ENCODE measurements around the gene ZFHX3.

ZFHX3 gene

GRCh38 chr16:73047536-73048291 is at the start of gene ZFHX3:
TSS of gene ZFHX3 (minus strand) at chr16:73048128. CDS start at chr16:72960145, 87,983 bp downstream.
- peaks cover 42% of the 10 kb centered on the region for H3K4me1 ChIP-seq (ENCODE audit: insufficient read depth, low read length)
- H3K9me3 ChIP-seq (ENCODE audit: insufficient read depth, low read depth, low read length): no peaks in the 10 kb centered on the region
- H3K27ac ChIP-seq (ENCODE audit: low read length): no peak within 1 kb of the TSS
- H3K4me3 ChIP-seq (ENCODE audit: low read length): peak within 1 kb of the TSS; percentile 62
- no peak within 1 kb of the TSS for H3K9ac ChIP-seq (ENCODE audit: low read depth, low read length)
- no peaks in the 10 kb centered on the region for H3K36me3 ChIP-seq (ENCODE audit: insufficient read depth, low read depth, low read length)
- peaks cover 96% of the 10 kb centered on the region for H3K27me3 ChIP-seq (ENCODE audit: insufficient read depth, low read length)

GRCh38 chr16:73096510-73096909 is 48.6 kb upstream of the ZFHX3 start:
- Histone ChIP-seq H3K36me3 (ENCODE audit: insufficient read depth, low read depth, low read length) (no peaks in the 10 kb centered on the region), H3K9ac (ENCODE audit: low read depth, low read length) (no peak overlapping the region), H3K27ac (ENCODE audit: low read length) (no peak overlapping the region), H3K4me3 (ENCODE audit: low read length) (no peak overlapping the region), H3K27me3 (ENCODE audit: insufficient read depth, low read length) (no peaks in the 10 kb centered on the region), H3K9me3 (ENCODE audit: insufficient read depth, low read depth, low read length) (no peaks in the 10 kb centered on the region), H3K4me1 (ENCODE audit: insufficient read depth, low read length) (no peaks in the 10 kb centered on the region)

GRCh38 chr16:73095885-73096421 is 48.0 kb upstream of the ZFHX3 start:
- no peak overlapping the region for H3K27ac ChIP-seq (ENCODE audit: low read length)
- no peaks in the 10 kb centered on the region for H3K4me1 ChIP-seq (ENCODE audit: insufficient read depth, low read length)
- no peaks in the 10 kb centered on the region for H3K9me3 ChIP-seq (ENCODE audit: insufficient read depth, low read depth, low read length)
- H3K27me3 ChIP-seq (ENCODE audit: insufficient read depth, low read length): no peaks in the 10 kb centered on the region
- H3K4me3 ChIP-seq (ENCODE audit: low read length): no peak overlapping the region
- H3K36me3 ChIP-seq (ENCODE audit: insufficient read depth, low read depth, low read length): no peaks in the 10 kb centered on the region
- no peak overlapping the region for H3K9ac ChIP-seq (ENCODE audit: low read depth, low read length)

- H3K27ac ChIP-seq (ENCODE audit: low read length): no peak overlapping the region
- H3K4me3 ChIP-seq (ENCODE audit: low read length): no peak overlapping the region
- no peaks in the 10 kb centered on the region for H3K36me3 ChIP-seq (ENCODE audit: insufficient read depth, low read depth, low read length)
- no peaks in the 10 kb centered on the region for H3K9me3 ChIP-seq (ENCODE audit: insufficient read depth, low read depth, low read length)
- no peaks in the 10 kb centered on the region for H3K4me1 ChIP-seq (ENCODE audit: insufficient read depth, low read length)
- H3K9ac ChIP-seq (ENCODE audit: low read depth, low read length): no peak overlapping the region
- no peaks in the 10 kb centered on the region for H3K27me3 ChIP-seq (ENCODE audit: insufficient read depth, low read length)
Measured at GRCh38 chr16:73095142-73095820, 47.4 kb upstream of the ZFHX3 start.

- Histone ChIP-seq H3K27me3 (ENCODE audit: insufficient read depth, low read length) (no peaks in the 10 kb centered on the region), H3K9ac (ENCODE audit: low read depth, low read length) (no peak overlapping the region), H3K27ac (ENCODE audit: low read length) (no peak overlapping the region), H3K36me3 (ENCODE audit: insufficient read depth, low read depth, low read length) (no peaks in the 10 kb centered on the region), H3K9me3 (ENCODE audit: insufficient read depth, low read depth, low read length) (no peaks in the 10 kb centered on the region), H3K4me3 (ENCODE audit: low read length) (no peak overlapping the region), H3K4me1 (ENCODE audit: insufficient read depth, low read length) (no peaks in the 10 kb centered on the region)
Measured at GRCh38 chr16:73094371-73094770, 46.4 kb upstream of the ZFHX3 start.

- Histone ChIP-seq H3K4me1 (ENCODE audit: insufficient read depth, low read length) (no peaks in the 10 kb centered on the region), H3K36me3 (ENCODE audit: insufficient read depth, low read depth, low read length) (no peaks in the 10 kb centered on the region), H3K27ac (ENCODE audit: low read length) (no peak overlapping the region), H3K9ac (ENCODE audit: low read depth, low read length) (no peak overlapping the region), H3K4me3 (ENCODE audit: low read length) (no peak overlapping the region), H3K9me3 (ENCODE audit: insufficient read depth, low read depth, low read length) (no peaks in the 10 kb centered on the region), H3K27me3 (ENCODE audit: insufficient read depth, low read length) (no peaks in the 10 kb centered on the region)
Measured at GRCh38 chr16:73093146-73094144, 45.5 kb upstream of the ZFHX3 start.

GRCh38 chr16:73092236-73092781 is 44.4 kb upstream of the ZFHX3 start:
- Histone ChIP-seq H3K4me1 (ENCODE audit: insufficient read depth, low read length) (no peaks in the 10 kb centered on the region), H3K27ac (ENCODE audit: low read length) (no peak overlapping the region), H3K36me3 (ENCODE audit: insufficient read depth, low read depth, low read length) (no peaks in the 10 kb centered on the region), H3K9ac (ENCODE audit: low read depth, low read length) (no peak overlapping the region), H3K9me3 (ENCODE audit: insufficient read depth, low read depth, low read length) (no peaks in the 10 kb centered on the region), H3K27me3 (ENCODE audit: insufficient read depth, low read length) (no peaks in the 10 kb centered on the region), H3K4me3 (ENCODE audit: low read length) (no peak overlapping the region)

- Histone ChIP-seq H3K9ac (ENCODE audit: low read depth, low read length) (no peak overlapping the region), H3K9me3 (ENCODE audit: insufficient read depth, low read depth, low read length) (no peaks in the 10 kb centered on the region), H3K4me1 (ENCODE audit: insufficient read depth, low read length) (no peaks in the 10 kb centered on the region), H3K27ac (ENCODE audit: low read length) (no peak overlapping the region), H3K4me3 (ENCODE audit: low read length) (no peak overlapping the region), H3K36me3 (ENCODE audit: insufficient read depth, low read depth, low read length) (no peaks in the 10 kb centered on the region), H3K27me3 (ENCODE audit: insufficient read depth, low read length) (no peaks in the 10 kb centered on the region)
Measured at GRCh38 chr16:73091174-73091573, 43.2 kb upstream of the ZFHX3 start.

GRCh38 chr16:73089420-73089819 is 41.5 kb upstream of the ZFHX3 start:
- no peaks in the 10 kb centered on the region for H3K4me1 ChIP-seq (ENCODE audit: insufficient read depth, low read length)
- no peak overlapping the region for H3K4me3 ChIP-seq (ENCODE audit: low read length)
- H3K36me3 ChIP-seq (ENCODE audit: insufficient read depth, low read depth, low read length): no peaks in the 10 kb centered on the region
- no peaks in the 10 kb centered on the region for H3K9me3 ChIP-seq (ENCODE audit: insufficient read depth, low read depth, low read length)
- no peak overlapping the region for H3K27ac ChIP-seq (ENCODE audit: low read length)
- no peaks in the 10 kb centered on the region for H3K27me3 ChIP-seq (ENCODE audit: insufficient read depth, low read length)
- H3K9ac ChIP-seq (ENCODE audit: low read depth, low read length): no peak overlapping the region

GRCh38 chr16:73086108-73086507 is 38.2 kb upstream of the ZFHX3 start:
- no peak overlapping the region for H3K4me3 ChIP-seq (ENCODE audit: low read length)
- no peaks in the 10 kb centered on the region for H3K4me1 ChIP-seq (ENCODE audit: insufficient read depth, low read length)
- H3K27me3 ChIP-seq (ENCODE audit: insufficient read depth, low read length): no peaks in the 10 kb centered on the region
- H3K9me3 ChIP-seq (ENCODE audit: insufficient read depth, low read depth, low read length): no peaks in the 10 kb centered on the region
- no peak overlapping the region for H3K9ac ChIP-seq (ENCODE audit: low read depth, low read length)
- H3K36me3 ChIP-seq (ENCODE audit: insufficient read depth, low read depth, low read length): no peaks in the 10 kb centered on the region
- no peak overlapping the region for H3K27ac ChIP-seq (ENCODE audit: low read length)

- H3K4me1 ChIP-seq (ENCODE audit: insufficient read depth, low read length): no peaks in the 10 kb centered on the region
- no peak overlapping the region for H3K27ac ChIP-seq (ENCODE audit: low read length)
- H3K4me3 ChIP-seq (ENCODE audit: low read length): no peak overlapping the region
Measured at GRCh38 chr16:73083271-73083670, 35.3 kb upstream of the ZFHX3 start.

More at GRCh38 chr16:73083271-73083670, 35.3 kb upstream of the ZFHX3 start:
- Histone ChIP-seq H3K27me3 (ENCODE audit: insufficient read depth, low read length) (no peaks in the 10 kb centered on the region; the same call in 1 of the 2 replicates), H3K36me3 (ENCODE audit: insufficient read depth, low read depth, low read length) (no peaks in the 10 kb centered on the region), H3K9me3 (ENCODE audit: insufficient read depth, low read depth, low read length) (no peaks in the 10 kb centered on the region), H3K9ac (ENCODE audit: low read depth, low read length) (no peak overlapping the region)

All from iPS-20b (cell line).